Liver (tissue), 9 donors: ENCODE data around the gene PDZD8. TPM values are rescaled to one million over a fixed set of nuclear protein-coding genes. Genes with fewer than 3 reads are reported as not detected.

ENCODE experiments used
- DNase-seq: peaks from one replicate; pipeline ENCODE4 v3.0.0-alpha.2; 2017; ENCODE audit warnings: low spot score
- H3K27ac ChIP-seq, 2 donors: one replicate each; pipeline ENCODE4 v1.7.0; 2013; ENCODE audit warnings: inconsistent platforms in 2 of 2, low read length in 2 of 2, control low read depth in 1 of 2, low read depth in 1 of 2, mild to moderate bottlenecking in 1 of 2
- H3K27me3 ChIP-seq, 4 donors: one replicate each; pipeline versions ENCODE4 v1.6.1 to v1.7.0; 2013; ENCODE audit warnings: low read length in 3 of 4, inconsistent platforms in 1 of 4, mild to moderate bottlenecking in 1 of 4, moderate library complexity in 1 of 4; ENCODE audit not compliant: control insufficient read depth in 4 of 4, insufficient read depth in 4 of 4
- H3K36me3 ChIP-seq, 4 donors: one replicate each; pipeline versions ENCODE4 v1.6.1 to v1.7.0; 2013; ENCODE audit warnings: low read length in 3 of 4, mild to moderate bottlenecking in 3 of 4, low read depth in 1 of 4, moderate library complexity in 1 of 4; ENCODE audit not compliant: control insufficient read depth in 4 of 4, insufficient read depth in 3 of 4
- H3K4me1 ChIP-seq, 4 donors: one replicate each; pipeline versions ENCODE4 v1.6.1 to v1.7.0; 2013; ENCODE audit warnings: low read length in 3 of 4, mild to moderate bottlenecking in 3 of 4, moderate library complexity in 1 of 4; ENCODE audit not compliant: control insufficient read depth in 4 of 4, insufficient read depth in 4 of 4
- H3K4me3 ChIP-seq, 3 donors: one replicate each; pipeline versions ENCODE4 v1.6.1 to v1.7.0; 2013; ENCODE audit warnings: low read length in 3 of 3, control low read depth in 1 of 3, low read depth in 1 of 3, mild to moderate bottlenecking in 1 of 3
- H3K9ac ChIP-seq, 2 donors: one replicate each; pipeline ENCODE4 v1.7.0; 2013; ENCODE audit warnings: low read length in 2 of 2, mild to moderate bottlenecking in 2 of 2, moderate library complexity in 2 of 2, control low read depth in 1 of 2, low read depth in 1 of 2
- H3K9me3 ChIP-seq, 4 donors: one replicate each; pipeline versions ENCODE4 v1.6.1 to v1.7.0; 2013; ENCODE audit warnings: low read length in 3 of 4; ENCODE audit not compliant: control insufficient read depth in 4 of 4
- EGR1 ChIP-seq, 2 donors: IDR thresholded peaks; 2 replicates each; pipeline ENCODE4 v1.6.1; 2016 to 2018; ENCODE audit warnings: antibody characterized with exemption in 2 of 2, low read depth in 2 of 2
- FOXA1 ChIP-seq: IDR thresholded peaks from 2 replicates; pipeline ENCODE4 v1.6.1; 2016; ENCODE audit warnings: antibody characterized with exemption
- FOXA2 ChIP-seq: IDR thresholded peaks from 2 replicates; pipeline ENCODE4 v1.6.1; 2016; ENCODE audit warnings: antibody characterized with exemption
- GABPA ChIP-seq, 2 donors: IDR thresholded peaks in 1 of 2; conservative IDR thresholded peaks in 1 of 2; 2 replicates each; pipeline ENCODE4 v1.6.1; 2016; ENCODE audit warnings: antibody characterized with exemption in 2 of 2, mild to moderate bottlenecking in 1 of 2, moderate library complexity in 1 of 2
- HNF4A ChIP-seq, 2 donors: conservative IDR thresholded peaks; 2 replicates each; pipeline ENCODE4 v1.6.1; 2016; ENCODE audit warnings: antibody characterized with exemption in 2 of 2, mild to moderate bottlenecking in 2 of 2
- HNF4G ChIP-seq: IDR thresholded peaks from 2 replicates; pipeline ENCODE4 v1.6.1; 2016; ENCODE audit warnings: antibody characterized with exemption
- JUND ChIP-seq, 2 donors: IDR thresholded peaks; 2 replicates each; pipeline ENCODE4 v1.6.1; 2016; ENCODE audit warnings: antibody characterized with exemption in 2 of 2
- NR2F2 ChIP-seq: IDR thresholded peaks from 2 replicates; pipeline ENCODE4 v1.6.1; 2016; ENCODE audit warnings: antibody characterized with exemption
- RAD21 ChIP-seq, 2 donors: IDR thresholded peaks; 2 replicates each; pipeline ENCODE4 v1.6.1; 2016; ENCODE audit warnings: antibody characterized with exemption in 2 of 2, mild to moderate bottlenecking in 2 of 2
- RXRA ChIP-seq, 2 donors: IDR thresholded peaks; 2 replicates each; pipeline ENCODE4 v1.6.1; 2017 to 2018; ENCODE audit warnings: antibody characterized with exemption in 2 of 2, mild to moderate bottlenecking in 1 of 2
- SP1 ChIP-seq: IDR thresholded peaks from 2 replicates; pipeline ENCODE4 v1.6.1; 2018; ENCODE audit warnings: antibody characterized with exemption, mild to moderate bottlenecking
- TAF1 ChIP-seq: conservative IDR thresholded peaks from 2 replicates; pipeline ENCODE4 v1.6.1; 2016; ENCODE audit warnings: antibody characterized with exemption, mild to moderate bottlenecking
- YY1 ChIP-seq: IDR thresholded peaks from 2 replicates; pipeline ENCODE4 v1.6.1; 2016; ENCODE audit warnings: antibody characterized with exemption, mild to moderate bottlenecking
- WGBS: extraction: QIAGEN DNeasy Blood & Tissue Kit; methylation state at CpG from one replicate; pipeline ENCODE4 v1.1.7; 2013; 5-methylcytosine and 5-hydroxymethylcytosine counted together
- polyA plus RNA-seq, 2 donors: library from polyadenylated mRNA; stranded (reverse) in 1 of 2; unstranded in 1 of 2; fragments of 200-250 nt in 1 of 2; fragments of >200 nt in 1 of 2; fragmentation: Nextera tagmentation in 1 of 2; extraction: Ambion mirVana in 1 of 2; gene quantifications; one replicate each; pipeline versions ENCODE4 v1.2.1 to v1.2.3, GENCODE V29; 2013 to 2015
- total RNA-seq, 2 donors: library from RNA; depleted of rRNA; stranded (reverse); fragments of >200 nt; gene quantifications; one replicate each; pipeline ENCODE4 v1.2.3, GENCODE V29; 2014
- TF ChIP-seq, protein P1 (sequence below): IDR thresholded peaks from 2 replicates; pipeline ENCODE4 v1.6.1; 2016; ENCODE audit warnings: antibody characterized with exemption
- TF ChIP-seq, protein P2 (sequence below): IDR thresholded peaks from 2 replicates; pipeline ENCODE4 v1.6.1; 2016; ENCODE audit warnings: antibody characterized with exemption
- TF ChIP-seq, protein P3 (sequence below): IDR thresholded peaks from 2 replicates; pipeline ENCODE4 v1.6.1; 2016; ENCODE audit warnings: antibody characterized with exemption, mild to moderate bottlenecking
- TF ChIP-seq, protein P4 (sequence below): IDR thresholded peaks from 2 replicates; pipeline ENCODE4 v1.6.1; 2016; ENCODE audit warnings: antibody characterized with exemption
- donor health status: healthy.
- donor health status: healthy.
- donor health status: healthy.
- donor health status: healthy.
- donor health status: healthy.

Gene PDZD8
- total and polyA plus RNA-seq, 4 donors = 9.3 to 38.9 (median 15.1) TPM

DNA sequence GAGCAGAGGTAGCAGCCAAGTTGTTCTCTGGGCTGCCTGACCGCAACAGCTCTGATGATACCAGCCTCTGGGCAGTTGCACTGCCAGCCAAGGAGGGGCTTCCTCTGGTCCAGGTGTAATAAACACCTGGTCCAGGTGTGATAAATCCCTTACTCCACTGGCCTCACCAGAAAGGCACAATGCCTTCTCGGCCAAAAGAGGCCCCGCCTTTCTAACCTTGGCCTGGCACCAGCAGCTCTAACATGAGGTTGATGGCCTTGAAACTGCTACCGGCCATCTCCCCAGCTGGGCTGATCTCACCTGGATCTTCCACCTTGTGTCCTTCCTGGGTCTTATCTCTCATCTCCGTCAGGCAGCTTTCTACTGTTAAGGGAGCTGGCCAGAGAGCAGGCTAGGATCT lies 45.5 kb upstream of the PDZD8 start:
- H3K4me1 ChIP-seq = no peaks in the 10 kb centered on the region
- no peak for TF ChIP-seq TAF1
- no peak for TF ChIP-seq RAD21 (IDR thresholded peaks at IDR 0.05)
- no peak for TF ChIP-seq HNF4G
- no peak overlapping the region for H3K27ac ChIP-seq
- 90% methylated on average over 5 of the region's 5 CpGs for WGBS
- no peaks in the 10 kb centered on the region for H3K27me3 ChIP-seq
- no peak for DNase-seq
- H3K36me3 ChIP-seq = no peaks in the 10 kb centered on the region
- peaks cover 0 to 6% (median 0%) of the 10 kb centered on the region in 4 donors for H3K9me3 ChIP-seq
- H3K9ac ChIP-seq = no peak overlapping the region
- no peak overlapping the region for H3K4me3 ChIP-seq

DNA sequence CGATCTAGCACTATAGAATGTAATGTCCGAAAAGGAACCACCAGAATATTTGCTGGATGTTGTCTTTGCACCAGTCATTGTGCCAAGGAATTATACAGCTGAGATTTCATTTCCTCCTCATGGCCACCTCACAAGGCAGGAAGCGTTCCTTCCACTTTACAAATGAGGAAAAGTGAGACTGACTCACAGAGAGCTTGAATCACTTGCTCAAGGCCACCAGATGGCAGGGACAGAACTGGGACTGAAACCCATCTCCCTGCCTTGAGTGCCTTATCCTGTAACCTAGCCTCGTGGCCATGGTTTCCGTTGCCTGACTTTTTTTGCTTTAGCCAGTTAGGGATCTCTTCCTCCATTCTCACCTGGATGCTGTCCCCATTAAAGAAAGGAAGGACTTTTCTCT lies 44.7 kb upstream of the PDZD8 start:
- no peak overlapping the region for H3K9ac ChIP-seq
- no peak overlapping the region for H3K27ac ChIP-seq
- no peak for TF ChIP-seq RAD21 (IDR thresholded peaks at IDR 0.05)
- TF ChIP-seq, protein P1, sequence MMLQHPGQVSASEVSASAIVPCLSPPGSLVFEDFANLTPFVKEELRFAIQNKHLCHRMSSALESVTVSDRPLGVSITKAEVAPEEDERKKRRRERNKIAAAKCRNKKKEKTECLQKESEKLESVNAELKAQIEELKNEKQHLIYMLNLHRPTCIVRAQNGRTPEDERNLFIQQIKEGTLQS = no peak
- TF ChIP-seq HNF4G = no peak
- no peak for TF ChIP-seq RXRA (IDR thresholded peaks at IDR 0.05)
- no peak for TF ChIP-seq HNF4A (conservative IDR thresholded peaks at IDR 0.05)
- TF ChIP-seq, protein P2, sequence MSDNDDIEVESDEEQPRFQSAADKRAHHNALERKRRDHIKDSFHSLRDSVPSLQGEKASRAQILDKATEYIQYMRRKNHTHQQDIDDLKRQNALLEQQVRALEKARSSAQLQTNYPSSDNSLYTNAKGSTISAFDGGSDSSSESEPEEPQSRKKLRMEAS = no peak
- TF ChIP-seq SP1 = no peak
- no peak for TF ChIP-seq EGR1 (IDR thresholded peaks at IDR 0.05; ENCODE audit: low read depth in 2 of 2)
- TF ChIP-seq, protein P3, sequence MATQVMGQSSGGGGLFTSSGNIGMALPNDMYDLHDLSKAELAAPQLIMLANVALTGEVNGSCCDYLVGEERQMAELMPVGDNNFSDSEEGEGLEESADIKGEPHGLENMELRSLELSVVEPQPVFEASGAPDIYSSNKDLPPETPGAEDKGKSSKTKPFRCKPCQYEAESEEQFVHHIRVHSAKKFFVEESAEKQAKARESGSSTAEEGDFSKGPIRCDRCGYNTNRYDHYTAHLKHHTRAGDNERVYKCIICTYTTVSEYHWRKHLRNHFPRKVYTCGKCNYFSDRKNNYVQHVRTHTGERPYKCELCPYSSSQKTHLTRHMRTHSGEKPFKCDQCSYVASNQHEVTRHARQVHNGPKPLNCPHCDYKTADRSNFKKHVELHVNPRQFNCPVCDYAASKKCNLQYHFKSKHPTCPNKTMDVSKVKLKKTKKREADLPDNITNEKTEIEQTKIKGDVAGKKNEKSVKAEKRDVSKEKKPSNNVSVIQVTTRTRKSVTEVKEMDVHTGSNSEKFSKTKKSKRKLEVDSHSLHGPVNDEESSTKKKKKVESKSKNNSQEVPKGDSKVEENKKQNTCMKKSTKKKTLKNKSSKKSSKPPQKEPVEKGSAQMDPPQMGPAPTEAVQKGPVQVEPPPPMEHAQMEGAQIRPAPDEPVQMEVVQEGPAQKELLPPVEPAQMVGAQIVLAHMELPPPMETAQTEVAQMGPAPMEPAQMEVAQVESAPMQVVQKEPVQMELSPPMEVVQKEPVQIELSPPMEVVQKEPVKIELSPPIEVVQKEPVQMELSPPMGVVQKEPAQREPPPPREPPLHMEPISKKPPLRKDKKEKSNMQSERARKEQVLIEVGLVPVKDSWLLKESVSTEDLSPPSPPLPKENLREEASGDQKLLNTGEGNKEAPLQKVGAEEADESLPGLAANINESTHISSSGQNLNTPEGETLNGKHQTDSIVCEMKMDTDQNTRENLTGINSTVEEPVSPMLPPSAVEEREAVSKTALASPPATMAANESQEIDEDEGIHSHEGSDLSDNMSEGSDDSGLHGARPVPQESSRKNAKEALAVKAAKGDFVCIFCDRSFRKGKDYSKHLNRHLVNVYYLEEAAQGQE = no peak
- no peak for TF ChIP-seq YY1
- H3K4me3 ChIP-seq = no peak overlapping the region
- H3K36me3 ChIP-seq = no peaks in the 10 kb centered on the region
- no peaks in the 10 kb centered on the region for H3K27me3 ChIP-seq
- no peak for DNase-seq
- 87% methylated on average over 5 of the region's 5 CpGs for WGBS
- no peaks in the 10 kb centered on the region for H3K4me1 ChIP-seq
- H3K9me3 ChIP-seq = peaks cover 0 to 6% (median 0%) of the 10 kb centered on the region in 4 donors

DNA sequence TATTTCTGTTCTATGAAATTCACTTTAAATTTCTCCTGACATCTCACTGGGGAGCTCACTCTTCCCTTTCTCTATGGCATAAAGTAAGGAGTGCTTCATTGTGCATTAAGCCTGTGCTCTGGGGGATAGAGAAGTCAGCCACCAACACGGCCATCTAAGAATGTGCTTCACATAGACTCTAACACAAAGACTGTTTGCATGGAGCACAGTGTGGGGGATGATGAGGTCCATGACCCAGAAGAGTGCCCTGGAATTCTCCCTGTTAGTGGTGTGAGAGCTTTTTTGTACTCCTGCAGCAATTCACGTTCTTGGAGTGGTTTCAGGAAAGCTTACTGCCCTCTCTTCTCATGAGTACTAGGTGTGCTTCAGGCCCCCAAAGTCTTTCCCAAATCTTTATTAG lies 43.9 kb upstream of the PDZD8 start:
- Histone ChIP-seq H3K9me3 (peaks cover 0 to 6% (median 0%) of the 10 kb centered on the region in 4 donors), H3K4me1 (peaks cover 0 to 7% (median 5%) of the 10 kb centered on the region in 4 donors), H3K4me3 (no peak overlapping the region), H3K27ac (no peak overlapping the region), H3K9ac (no peak overlapping the region), H3K36me3 (no peaks in the 10 kb centered on the region), H3K27me3 (no peaks in the 10 kb centered on the region)
- no peak for DNase-seq
- 85% methylated on average over 2 of the region's 2 CpGs for WGBS
- TF ChIP-seq, protein P1 = no peak
- no peak for TF ChIP-seq YY1
- TF ChIP-seq RXRA (IDR thresholded peaks at IDR 0.05) = no peak
- TF ChIP-seq, protein P4, sequence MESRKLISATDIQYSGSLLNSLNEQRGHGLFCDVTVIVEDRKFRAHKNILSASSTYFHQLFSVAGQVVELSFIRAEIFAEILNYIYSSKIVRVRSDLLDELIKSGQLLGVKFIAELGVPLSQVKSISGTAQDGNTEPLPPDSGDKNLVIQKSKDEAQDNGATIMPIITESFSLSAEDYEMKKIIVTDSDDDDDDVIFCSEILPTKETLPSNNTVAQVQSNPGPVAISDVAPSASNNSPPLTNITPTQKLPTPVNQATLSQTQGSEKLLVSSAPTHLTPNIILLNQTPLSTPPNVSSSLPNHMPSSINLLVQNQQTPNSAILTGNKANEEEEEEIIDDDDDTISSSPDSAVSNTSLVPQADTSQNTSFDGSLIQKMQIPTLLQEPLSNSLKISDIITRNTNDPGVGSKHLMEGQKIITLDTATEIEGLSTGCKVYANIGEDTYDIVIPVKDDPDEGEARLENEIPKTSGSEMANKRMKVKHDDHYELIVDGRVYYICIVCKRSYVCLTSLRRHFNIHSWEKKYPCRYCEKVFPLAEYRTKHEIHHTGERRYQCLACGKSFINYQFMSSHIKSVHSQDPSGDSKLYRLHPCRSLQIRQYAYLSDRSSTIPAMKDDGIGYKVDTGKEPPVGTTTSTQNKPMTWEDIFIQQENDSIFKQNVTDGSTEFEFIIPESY = no peak
- no peak for TF ChIP-seq HNF4A (conservative IDR thresholded peaks at IDR 0.05)
- TF ChIP-seq RAD21 (IDR thresholded peaks at IDR 0.05) = no peak
- TF ChIP-seq, protein P3 = no peak
- no peak for TF ChIP-seq JUND (IDR thresholded peaks at IDR 0.05)
- no peak for TF ChIP-seq TAF1
- TF ChIP-seq, protein P2 = no peak
- TF ChIP-seq NR2F2 = no peak
- no peak for TF ChIP-seq GABPA (IDR thresholded peaks at IDR 0.05 in 1 of 2, conservative IDR thresholded peaks at IDR 0.05 in 1 of 2)
- no peak for TF ChIP-seq EGR1 (IDR thresholded peaks at IDR 0.05; ENCODE audit: low read depth in 2 of 2)
- no peak for TF ChIP-seq FOXA1
- no peak for TF ChIP-seq SP1
- no peak for TF ChIP-seq FOXA2
